ENCODE measurements around the gene BTD. TPM values are rescaled to one million over a fixed set of nuclear protein-coding genes. Genes with fewer than 3 reads are reported as not detected.
"Not testable (repeated sequence)": the region's sequence is repeated elsewhere in the genome, so short reads cannot be mapped to it uniquely, and the experiment has no call there.

Gene BTD
- total RNA-seq, 2 donors from 2014 or later = 17.3 to 21.2 TPM

- H3K36me3 Mint-ChIP-seq (ENCODE audit: low read depth) = peaks cover 3% of the 10 kb centered on the region
- no peaks in the 10 kb centered on the region for H3K27me3 Mint-ChIP-seq
Observed at GRCh38 chr3:15612001-15612400, 10.5 kb downstream of the BTD start.

DNA sequence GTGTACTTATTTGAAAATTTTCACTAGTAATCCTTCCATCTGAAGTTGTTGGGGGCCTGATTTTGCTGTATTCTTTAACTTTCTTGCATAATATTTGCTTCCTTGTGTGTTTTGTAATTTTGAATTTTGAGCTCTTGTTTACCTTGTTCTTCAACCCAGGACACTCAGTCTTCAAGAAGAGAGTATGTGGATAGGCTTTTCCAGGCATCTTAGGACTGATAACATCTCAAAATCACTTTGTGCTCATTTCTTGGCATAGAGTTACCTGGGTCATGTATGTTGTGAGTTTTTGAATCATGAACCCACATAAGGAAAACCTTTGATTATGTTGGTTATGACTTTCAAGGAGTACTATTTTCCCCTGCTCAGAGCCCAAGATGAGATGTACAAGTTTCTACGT, 13.4 kb downstream of the BTD start:
- no peaks in the 10 kb centered on the region for H3K9me3 ChIP-seq (ENCODE audit: control insufficient read depth, low read length, poor library complexity, severe bottlenecking)
- Mint-ChIP-seq H3K4me1 (peaks cover 18% of the 10 kb centered on the region), H3K27ac (no peak overlapping the region), H3K4me3 (no peak overlapping the region), H3K36me3 (ENCODE audit: low read depth) (peaks cover 2% of the 10 kb centered on the region), H3K27me3 (no peaks in the 10 kb centered on the region)
- DNase-seq = no peak
- ATAC-seq = no peak

More at GRCh38 chr3:15612001-15612400, 10.5 kb downstream of the BTD start:
- Mint-ChIP-seq H3K27ac (no peak overlapping the region), H3K4me3 (no peak overlapping the region), H3K4me1 (peaks cover 21% of the 10 kb centered on the region)
- DNase-seq (no peak), ATAC-seq (no peak)
- no peaks in the 10 kb centered on the region for H3K9me3 ChIP-seq (ENCODE audit: control insufficient read depth, low read length, poor library complexity, severe bottlenecking)

DNA sequence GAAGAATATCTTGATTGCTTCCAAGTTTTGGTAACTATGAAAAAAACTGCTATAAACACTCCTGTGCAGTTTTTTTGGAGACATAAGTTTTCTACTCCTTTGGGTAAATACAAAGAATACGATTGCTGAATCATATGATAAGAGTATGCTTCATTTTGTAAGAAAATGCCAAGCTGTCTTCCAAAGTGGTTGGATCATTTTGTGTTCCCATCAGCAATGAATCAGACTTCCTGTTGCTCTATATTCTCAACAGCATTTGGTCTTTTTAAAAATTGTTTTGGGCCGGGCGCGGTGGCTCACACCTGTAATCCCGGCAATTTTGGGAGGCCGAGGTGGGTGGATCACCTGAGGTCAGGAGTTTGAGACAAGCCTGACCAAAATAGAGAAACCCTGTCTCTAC, 14.5 kb downstream of the BTD start:
- H3K4me3 Mint-ChIP-seq = no peak overlapping the region
- no peaks in the 10 kb centered on the region for H3K9me3 ChIP-seq (ENCODE audit: control insufficient read depth, low read length, poor library complexity, severe bottlenecking)
- H3K4me1 Mint-ChIP-seq = peaks cover 18% of the 10 kb centered on the region
- no peak overlapping the region for H3K27ac Mint-ChIP-seq
- peaks cover 2% of the 10 kb centered on the region for H3K36me3 Mint-ChIP-seq (ENCODE audit: low read depth)
- H3K27me3 Mint-ChIP-seq = no peaks in the 10 kb centered on the region
- ATAC-seq = no peak
- DNase-seq = no peak

GRCh38 chr3:15619659-15620464, 18.3 kb downstream of the BTD start:
- H3K27me3 Mint-ChIP-seq; ATAC-seq; H3K27ac Mint-ChIP-seq; H3K36me3 Mint-ChIP-seq (ENCODE audit: low read depth); DNase-seq; H3K9me3 ChIP-seq (ENCODE audit: control insufficient read depth, low read length, poor library complexity, severe bottlenecking); H3K4me3 Mint-ChIP-seq: not testable (repeated sequence)
- peaks cover 27% of the 10 kb centered on the region for H3K4me1 Mint-ChIP-seq

GRCh38 chr3:15623535-15624440, 22.2 kb downstream of the BTD start:
- no peaks in the 10 kb centered on the region for H3K9me3 ChIP-seq (ENCODE audit: control insufficient read depth, low read length, poor library complexity, severe bottlenecking)
- Mint-ChIP-seq H3K36me3 (ENCODE audit: low read depth) (no peaks in the 10 kb centered on the region), H3K27ac (peak overlapping the region; percentile 91), H3K4me3 (peak overlapping the region; percentile 72), H3K27me3 (no peaks in the 10 kb centered on the region), H3K4me1 (peaks cover 27% of the 10 kb centered on the region)
- DNase-seq = no peak
- peak; percentile 92 for ATAC-seq

- ATAC-seq = no peak
Observed at GRCh38 chr3:15628967-15629366, 27.4 kb downstream of the BTD start.

GRCh38 chr3:15629860-15630597, 28.5 kb downstream of the BTD start:
- Mint-ChIP-seq H3K4me3 (peak overlapping the region; percentile 61), H3K4me1 (peaks cover 24% of the 10 kb centered on the region), H3K27me3 (no peaks in the 10 kb centered on the region), H3K27ac (peak overlapping the region; percentile 59), H3K36me3 (ENCODE audit: low read depth) (no peaks in the 10 kb centered on the region)
- ATAC-seq (peak; percentile 100), DNase-seq (peak in 2 of 3 donors; percentile 29 to 53)
- H3K9me3 ChIP-seq (ENCODE audit: control insufficient read depth, low read length, poor library complexity, severe bottlenecking) = no peaks in the 10 kb centered on the region

More at GRCh38 chr3:15628967-15629366, 27.4 kb downstream of the BTD start:
- Mint-ChIP-seq H3K36me3 (ENCODE audit: low read depth) (no peaks in the 10 kb centered on the region), H3K4me3 (no peak overlapping the region), H3K4me1 (peaks cover 30% of the 10 kb centered on the region), H3K27me3 (no peaks in the 10 kb centered on the region), H3K27ac (no peak overlapping the region)
- no peaks in the 10 kb centered on the region for H3K9me3 ChIP-seq (ENCODE audit: control insufficient read depth, low read length, poor library complexity, severe bottlenecking)
- no peak for DNase-seq

GRCh38 chr3:15630646-15631350, 29.3 kb downstream of the BTD start:
- Mint-ChIP-seq H3K4me1 (peaks cover 24% of the 10 kb centered on the region), H3K27me3 (no peaks in the 10 kb centered on the region), H3K36me3 (ENCODE audit: low read depth) (no peaks in the 10 kb centered on the region), H3K27ac (peak overlapping the region; percentile 59), H3K4me3 (peak overlapping the region; percentile 15)
- ATAC-seq (no peak), DNase-seq (no peak)
- H3K9me3 ChIP-seq (ENCODE audit: control insufficient read depth, low read length, poor library complexity, severe bottlenecking) = no peaks in the 10 kb centered on the region

GRCh38 chr3:15631426-15632211, 30.1 kb downstream of the BTD start:
- peak overlapping the region; percentile 67 for H3K27ac Mint-ChIP-seq
- peaks cover 2% of the 10 kb centered on the region for H3K36me3 Mint-ChIP-seq (ENCODE audit: low read depth)
- no peak for DNase-seq
- ATAC-seq = no peak
- H3K27me3 Mint-ChIP-seq = no peaks in the 10 kb centered on the region
- H3K4me3 Mint-ChIP-seq = no peak overlapping the region
- H3K9me3 ChIP-seq (ENCODE audit: control insufficient read depth, low read length, poor library complexity, severe bottlenecking) = no peaks in the 10 kb centered on the region
- peaks cover 26% of the 10 kb centered on the region for H3K4me1 Mint-ChIP-seq

- no peaks in the 10 kb centered on the region for H3K9me3 ChIP-seq (ENCODE audit: control insufficient read depth, low read length, poor library complexity, severe bottlenecking)
- Mint-ChIP-seq H3K27me3 (no peaks in the 10 kb centered on the region), H3K4me1 (peaks cover 26% of the 10 kb centered on the region), H3K27ac (peak overlapping the region; percentile 67), H3K36me3 (ENCODE audit: low read depth) (peaks cover 2% of the 10 kb centered on the region), H3K4me3 (no peak overlapping the region)
- DNase-seq (no peak), ATAC-seq (no peak)
Observed at GRCh38 chr3:15632212-15632580, 30.7 kb downstream of the BTD start.

DNA sequence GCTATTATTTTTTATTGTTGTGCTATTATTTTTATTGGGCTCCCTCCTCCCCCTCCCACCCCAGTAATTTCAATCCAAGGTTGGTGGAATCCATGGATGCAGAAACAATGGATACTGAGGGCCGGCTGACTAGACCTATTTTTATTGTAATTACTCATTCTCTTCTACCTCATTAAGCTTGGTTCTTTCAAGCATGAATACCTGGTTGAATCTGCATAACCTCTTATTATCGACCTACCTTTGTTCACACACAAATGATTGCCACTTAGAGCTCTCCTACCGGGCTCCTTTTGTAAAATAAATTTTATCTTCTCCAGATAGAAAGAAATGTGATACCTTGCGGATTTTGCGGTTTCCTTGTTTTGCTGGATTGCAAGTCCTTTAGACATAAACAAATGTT, 31.6 kb downstream of the BTD start:
- Mint-ChIP-seq H3K27ac (no peak overlapping the region), H3K27me3 (no peaks in the 10 kb centered on the region), H3K4me3 (no peak overlapping the region), H3K4me1 (peaks cover 27% of the 10 kb centered on the region), H3K36me3 (ENCODE audit: low read depth) (peaks cover 2% of the 10 kb centered on the region)
- H3K9me3 ChIP-seq (ENCODE audit: control insufficient read depth, low read length, poor library complexity, severe bottlenecking) = no peaks in the 10 kb centered on the region
- ATAC-seq (no peak), DNase-seq (no peak)

Data from T-helper 17 cell (primary cell).